Endothelial cell (in vitro differentiated cells): Measurements from ENCODE around the gene PECR. TPM values are rescaled to one million over a fixed set of nuclear protein-coding genes. Genes with fewer than 3 reads are reported as not detected.

Source experiments
- total RNA-seq: library from RNA; stranded (reverse); fragmentation: NEBNext Ultra II Directional; extraction: Animal tissue kit (Norgen Biotek cat#: 25700); gene quantifications from one replicate; pipeline ENCODE4 v1.2.1, GENCODE V29; 2021; ENCODE audit not compliant: unreplicated experiment

Gene PECR
- total RNA-seq, 1 donor from 2014 or later: 8.4 TPM

Other genes starting within 250 kb of the PECR start
- 26.1 TPM for gene MREG, start 68.3 kb downstream of the PECR start, total RNA-seq
- gene TMEM169, start 110 bp upstream of the PECR start, total RNA-seq: 3.2 TPM
- gene XRCC5, start 27.5 kb upstream of the PECR start, total RNA-seq: 365 TPM